ENCODE data around the gene FOXO3B.
"Not testable (repeated sequence)": the region's sequence is repeated elsewhere in the genome, so short reads cannot be mapped to it uniquely, and the experiment has no call there.

FOXO3B gene

GRCh38 chr17:18644291-18644690 is 37.8 kb downstream of the FOXO3B start, which contains the start of gene TBC1D28:
TSS of gene TBC1D28 (minus strand) at chr17:18644391. CDS start at chr17:18641352, 3,039 bp downstream.
- H3K4ac ChIP-seq (ENCODE audit: low read depth, low read length); H2AK5ac ChIP-seq (ENCODE audit: low read length); H3K27me3 ChIP-seq (ENCODE audit: insufficient read depth, low read length); H3K27ac ChIP-seq (ENCODE audit: low read depth, low read length); H3K14ac ChIP-seq (ENCODE audit: low read length); H2BK120ac ChIP-seq (ENCODE audit: insufficient read depth, low read length, poor library complexity); H3K9ac ChIP-seq (ENCODE audit: low read length); H3K4me1 ChIP-seq (ENCODE audit: control insufficient read depth in 1 of 2, insufficient read depth in 2 of 2, low read length in 2 of 2); H3K4me3 ChIP-seq (ENCODE audit: low read depth, low read length); H2BK12ac ChIP-seq (ENCODE audit: low read length); H3K18ac ChIP-seq (ENCODE audit: low read length); H3K9me3 ChIP-seq (ENCODE audit: insufficient read depth, low read depth, low read length); H4K8ac ChIP-seq (ENCODE audit: low read depth, low read length); H4K12ac ChIP-seq (ENCODE audit: low read depth, low read length); H2AFZ ChIP-seq (ENCODE audit: insufficient read depth, low read length, poor library complexity); H3K4me2 ChIP-seq (ENCODE audit: low read length); H2BK5ac ChIP-seq (ENCODE audit: low read depth, low read length, poor library complexity); H3K23ac ChIP-seq (ENCODE audit: low read length); H3K79me1 ChIP-seq (ENCODE audit: low read length); H3K79me2 ChIP-seq (ENCODE audit: control insufficient read depth, insufficient read depth, low read length, poor library complexity); H4K91ac ChIP-seq (ENCODE audit: low read depth, low read length); DNase-seq; H3K36me3 ChIP-seq (ENCODE audit: control insufficient read depth in 1 of 2, insufficient read depth in 2 of 2, low read length in 2 of 2): not testable (repeated sequence)
- no CpG with 5 or more reads among the region's 9 CpGs for WGBS (ENCODE audit: extremely low coverage, insufficient coverage, insufficient read length)

DNA sequence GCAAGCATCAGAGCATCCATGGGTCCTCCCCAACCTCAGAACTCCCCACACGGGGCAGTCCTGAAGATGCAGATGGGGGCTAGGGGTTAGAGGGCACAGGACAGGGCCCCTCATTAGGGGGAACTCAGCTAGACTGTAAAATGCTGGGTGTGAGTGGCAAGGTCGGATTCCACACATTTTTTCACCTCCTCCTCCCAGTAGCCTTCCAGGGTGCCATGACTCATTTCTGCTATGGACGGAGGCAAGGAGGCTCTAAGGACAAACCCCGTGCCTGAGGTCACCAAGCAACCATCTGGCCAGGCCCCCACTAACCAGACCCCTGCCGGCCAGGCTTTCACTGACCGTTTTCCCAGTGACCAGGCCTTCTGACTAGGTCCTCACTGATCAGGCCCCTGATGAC is 39.0 kb downstream of the FOXO3B start:
- H2BK5ac ChIP-seq (ENCODE audit: low read depth, low read length, poor library complexity); H3K36me3 ChIP-seq (ENCODE audit: control insufficient read depth in 1 of 2, insufficient read depth in 2 of 2, low read length in 2 of 2); H3K4me1 ChIP-seq (ENCODE audit: control insufficient read depth in 1 of 2, insufficient read depth in 2 of 2, low read length in 2 of 2); H2AFZ ChIP-seq (ENCODE audit: insufficient read depth, low read length, poor library complexity); H4K12ac ChIP-seq (ENCODE audit: low read depth, low read length); H3K18ac ChIP-seq (ENCODE audit: low read length); H3K27me3 ChIP-seq (ENCODE audit: insufficient read depth, low read length); H3K4me2 ChIP-seq (ENCODE audit: low read length); H3K27ac ChIP-seq (ENCODE audit: low read depth, low read length); H3K4me3 ChIP-seq (ENCODE audit: low read depth, low read length); H3K9ac ChIP-seq (ENCODE audit: low read length); H3K79me1 ChIP-seq (ENCODE audit: low read length); H2AK5ac ChIP-seq (ENCODE audit: low read length); H3K79me2 ChIP-seq (ENCODE audit: control insufficient read depth, insufficient read depth, low read length, poor library complexity); H3K23ac ChIP-seq (ENCODE audit: low read length); H3K9me3 ChIP-seq (ENCODE audit: insufficient read depth, low read depth, low read length); H2BK120ac ChIP-seq (ENCODE audit: insufficient read depth, low read length, poor library complexity); H3K4ac ChIP-seq (ENCODE audit: low read depth, low read length); H2BK12ac ChIP-seq (ENCODE audit: low read length); DNase-seq; H3K14ac ChIP-seq (ENCODE audit: low read length); H4K8ac ChIP-seq (ENCODE audit: low read depth, low read length); H4K91ac ChIP-seq (ENCODE audit: low read depth, low read length): not testable (repeated sequence)
- WGBS (ENCODE audit: extremely low coverage, insufficient coverage, insufficient read length), result no CpG with 5 or more reads among the region's 6 CpGs

GRCh38 chr17:18638357-18638756 is 43.8 kb downstream of the FOXO3B start:
- H3K9me3 ChIP-seq (ENCODE audit: insufficient read depth, low read depth, low read length); H2AK5ac ChIP-seq (ENCODE audit: low read length); H3K23ac ChIP-seq (ENCODE audit: low read length); H3K79me1 ChIP-seq (ENCODE audit: low read length); H3K4me1 ChIP-seq (ENCODE audit: control insufficient read depth in 1 of 2, insufficient read depth in 2 of 2, low read length in 2 of 2); H3K4me3 ChIP-seq (ENCODE audit: low read depth, low read length); H3K9ac ChIP-seq (ENCODE audit: low read length); H4K8ac ChIP-seq (ENCODE audit: low read depth, low read length); H3K4ac ChIP-seq (ENCODE audit: low read depth, low read length); H3K79me2 ChIP-seq (ENCODE audit: control insufficient read depth, insufficient read depth, low read length, poor library complexity); H3K18ac ChIP-seq (ENCODE audit: low read length); H2AFZ ChIP-seq (ENCODE audit: insufficient read depth, low read length, poor library complexity); H3K27me3 ChIP-seq (ENCODE audit: insufficient read depth, low read length); H4K12ac ChIP-seq (ENCODE audit: low read depth, low read length); H3K36me3 ChIP-seq (ENCODE audit: control insufficient read depth in 1 of 2, insufficient read depth in 2 of 2, low read length in 2 of 2); H2BK120ac ChIP-seq (ENCODE audit: insufficient read depth, low read length, poor library complexity); H4K91ac ChIP-seq (ENCODE audit: low read depth, low read length); H2BK12ac ChIP-seq (ENCODE audit: low read length); H3K4me2 ChIP-seq (ENCODE audit: low read length); DNase-seq; H3K14ac ChIP-seq (ENCODE audit: low read length); H3K27ac ChIP-seq (ENCODE audit: low read depth, low read length); H2BK5ac ChIP-seq (ENCODE audit: low read depth, low read length, poor library complexity): not testable (repeated sequence)
- WGBS (ENCODE audit: extremely low coverage, insufficient coverage, insufficient read length), result no CpG with 5 or more reads among the region's 13 CpGs

GRCh38 chr17:18636237-18636636 is 45.9 kb downstream of the FOXO3B start:
- not testable (repeated sequence) for H3K9me3 ChIP-seq (ENCODE audit: insufficient read depth, low read depth, low read length); H3K23ac ChIP-seq (ENCODE audit: low read length); H2AK5ac ChIP-seq (ENCODE audit: low read length); H3K27ac ChIP-seq (ENCODE audit: low read depth, low read length); H2AFZ ChIP-seq (ENCODE audit: insufficient read depth, low read length, poor library complexity); H3K4me2 ChIP-seq (ENCODE audit: low read length); H3K79me2 ChIP-seq (ENCODE audit: control insufficient read depth, insufficient read depth, low read length, poor library complexity); H2BK12ac ChIP-seq (ENCODE audit: low read length); H3K18ac ChIP-seq (ENCODE audit: low read length); H3K36me3 ChIP-seq (ENCODE audit: control insufficient read depth in 1 of 2, insufficient read depth in 2 of 2, low read length in 2 of 2); H2BK120ac ChIP-seq (ENCODE audit: insufficient read depth, low read length, poor library complexity); H4K91ac ChIP-seq (ENCODE audit: low read depth, low read length); H3K14ac ChIP-seq (ENCODE audit: low read length); H3K4ac ChIP-seq (ENCODE audit: low read depth, low read length); H4K8ac ChIP-seq (ENCODE audit: low read depth, low read length); H3K9ac ChIP-seq (ENCODE audit: low read length); H3K27me3 ChIP-seq (ENCODE audit: insufficient read depth, low read length); H3K4me1 ChIP-seq (ENCODE audit: control insufficient read depth in 1 of 2, insufficient read depth in 2 of 2, low read length in 2 of 2); H3K4me3 ChIP-seq (ENCODE audit: low read depth, low read length); H2BK5ac ChIP-seq (ENCODE audit: low read depth, low read length, poor library complexity); H3K79me1 ChIP-seq (ENCODE audit: low read length); H4K12ac ChIP-seq (ENCODE audit: low read depth, low read length)
- no CpG with 5 or more reads among the region's 7 CpGs for WGBS (ENCODE audit: extremely low coverage, insufficient coverage, insufficient read length)
- DNase-seq, result peak in 1 of 2 donors; percentile 20

All from trophoblast cell (in vitro differentiated cells and primary cell).